Thyroid gland (tissue), 4 donors: ENCODE results near the gene GPR156.

Experiments used
- CTCF ChIP-seq, 6 experiments: fragments of 200-600 bp in 3 of 6; fragments of 450-650 bp in 3 of 6; sonication (generic) in 3 of 6; IDR thresholded peaks; one replicate each; pipeline ENCODE4 v1.5.1; 2016 to 2019; ENCODE audit warnings: antibody characterized with exemption in 6 of 6, mild to moderate bottlenecking in 2 of 6, inconsistent platforms in 1 of 6, moderate library complexity in 1 of 6
- POLR2A ChIP-seq, 2 donors: fragments of 450-650 bp; IDR thresholded peaks; one replicate each; pipeline ENCODE4 v1.6.1; 2017; ENCODE audit warnings: antibody characterized with exemption in 2 of 2, mild to moderate bottlenecking in 2 of 2, moderate library complexity in 1 of 2

GRCh38 chr3:120119846-120120510 lies 165.0 kb downstream of the GPR156 start:
- TF ChIP-seq CTCF (IDR thresholded peaks at IDR 0.05) (no peak), POLR2A (IDR thresholded peaks at IDR 0.05) (no peak)
